Fibroblast of skin of left quadriceps (primary cell): ENCODE results near the gene PSG2.
"Not testable (repeated sequence)": the region's sequence is repeated elsewhere in the genome, so short reads cannot be mapped to it uniquely, and the experiment has no call there.

Experiments
- DNase-seq, 2 experiments: peaks; one replicate each; pipeline ENCODE4 v3.0.0-alpha.2; 2013; ENCODE audit warnings: low read depth in 2 of 2

Gene PSG2

DNA sequence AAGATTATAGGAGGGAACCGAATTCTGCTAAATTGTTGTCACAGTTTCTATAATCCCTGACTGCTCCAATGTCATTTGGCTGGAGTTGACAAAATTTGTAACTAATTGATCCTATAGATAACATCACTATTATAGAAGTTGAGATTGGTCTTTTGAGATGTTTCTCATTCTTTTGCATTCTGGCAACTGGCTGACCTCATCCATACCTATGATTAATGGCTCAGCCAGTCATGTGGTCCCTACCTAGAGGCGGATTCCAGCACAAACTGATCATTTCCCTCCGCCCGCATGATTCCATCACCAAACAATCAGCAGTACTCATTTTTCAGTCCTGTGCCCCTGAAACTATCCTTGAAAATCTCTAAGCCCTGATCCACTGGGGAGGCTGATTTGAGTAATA lies 4.2 kb downstream of the PSG2 start:
- peak; percentile 16 to 23 for DNase-seq

- DNase-seq = not testable (repeated sequence)
Observed at GRCh38 chr19:43077881-43078280, 4.6 kb downstream of the PSG2 start.

DNA sequence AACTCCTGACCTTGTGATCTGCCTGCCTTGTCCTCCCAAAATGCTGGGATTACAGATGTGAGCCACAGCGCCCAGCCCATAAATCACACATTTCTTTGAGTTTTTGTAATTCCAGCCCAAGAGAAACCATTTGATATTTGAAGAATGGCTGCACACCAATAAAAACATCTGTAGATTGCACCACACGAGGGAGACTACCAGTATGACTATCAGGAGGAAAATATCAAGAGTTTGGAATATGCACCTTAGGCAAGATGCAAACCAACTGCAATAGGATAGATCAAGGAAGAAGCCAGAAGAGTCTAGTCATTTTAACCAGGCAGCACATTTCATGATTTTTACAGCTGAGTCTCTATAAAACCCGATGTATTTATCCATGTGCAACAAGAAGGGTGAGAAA lies 20.1 kb downstream of the PSG2 start:
- DNase-seq = not testable (repeated sequence)

DNA sequence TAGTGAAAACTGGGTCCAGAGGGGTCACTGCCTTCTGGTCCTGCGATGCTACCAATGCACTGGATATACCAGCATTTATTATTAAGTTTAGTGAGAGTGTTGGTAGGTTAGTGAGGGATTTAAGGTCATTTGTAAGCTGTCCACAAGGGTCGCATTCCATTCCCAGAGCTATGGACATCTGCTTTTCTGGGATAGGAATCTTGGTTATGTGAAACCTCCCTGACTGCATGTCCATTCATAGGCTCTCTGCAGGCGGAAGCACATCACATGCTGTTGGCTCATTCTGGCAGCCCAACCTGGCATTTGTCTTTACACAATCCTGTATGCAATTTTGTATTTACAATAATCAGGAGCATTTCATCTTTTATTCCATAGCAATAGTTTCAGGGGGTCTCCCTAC lies 21.2 kb downstream of the PSG2 start:
- DNase-seq = not testable (repeated sequence)

- not testable (repeated sequence) for DNase-seq
Observed at GRCh38 chr19:43060254-43060653, 22.2 kb downstream of the PSG2 start.

DNA sequence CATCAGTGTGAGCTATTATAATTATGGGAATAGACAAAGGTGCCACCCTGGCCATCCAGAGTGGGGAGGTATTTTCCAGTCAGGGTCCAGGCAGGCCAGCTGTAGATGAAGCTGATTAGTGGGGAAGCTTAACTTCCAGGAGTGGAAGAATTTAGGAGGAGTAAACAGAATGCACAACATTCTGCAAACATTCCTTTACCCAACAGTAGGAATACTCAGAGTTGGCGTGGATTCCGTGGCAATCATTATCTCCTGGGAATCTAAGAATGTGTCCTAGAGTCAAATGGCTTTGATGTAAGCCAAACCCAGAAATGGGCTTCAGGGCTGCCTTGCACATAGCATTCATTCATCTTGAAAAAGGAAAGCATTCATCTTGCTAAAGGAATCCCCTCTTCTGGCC lies 23.0 kb downstream of the PSG2 start:
- not testable (repeated sequence) for DNase-seq

DNA sequence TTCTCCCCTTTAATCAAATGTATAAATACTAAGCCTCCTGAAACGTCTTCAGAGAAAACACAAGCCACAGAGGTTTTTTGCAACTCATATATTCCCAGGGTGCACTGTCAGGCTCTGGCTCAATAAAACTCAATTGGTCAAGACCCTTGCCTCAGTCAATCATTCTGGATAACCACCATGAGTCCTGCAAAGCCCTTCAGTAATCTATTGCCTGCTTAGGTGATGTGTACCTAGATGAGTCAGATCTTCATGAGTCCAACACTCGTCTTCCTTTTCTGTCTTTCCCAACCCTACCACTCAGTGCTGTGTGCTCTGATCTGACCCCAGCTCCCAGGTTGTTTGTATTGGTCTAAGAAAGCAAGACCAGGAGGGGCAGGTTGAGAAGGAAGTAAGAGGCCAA lies 24.1 kb downstream of the PSG2 start:
- DNase-seq = not testable (repeated sequence)

DNA sequence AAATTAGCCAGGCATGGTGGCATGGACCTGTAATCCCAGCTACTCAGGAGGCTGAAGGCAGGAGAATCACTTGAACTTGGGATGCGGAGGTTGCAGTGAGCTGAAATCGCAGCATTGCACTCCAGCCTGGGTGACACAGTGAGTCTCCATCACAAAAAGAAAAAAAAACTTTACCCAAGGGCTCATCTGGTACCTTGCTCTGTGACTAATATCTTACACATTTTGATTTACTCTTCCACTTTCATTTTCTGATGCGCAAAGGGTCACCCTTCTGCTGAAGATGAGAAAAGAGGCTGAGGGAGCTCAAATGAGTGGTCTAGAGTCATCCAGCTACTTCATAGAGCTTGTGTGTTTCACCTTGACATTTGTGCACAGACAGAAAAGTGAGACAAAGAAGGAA lies 34.5 kb downstream of the PSG2 start:
- not testable (repeated sequence) for DNase-seq

GRCh38 chr19:43046578-43046977 lies 35.9 kb downstream of the PSG2 start:
- not testable (repeated sequence) for DNase-seq

DNA sequence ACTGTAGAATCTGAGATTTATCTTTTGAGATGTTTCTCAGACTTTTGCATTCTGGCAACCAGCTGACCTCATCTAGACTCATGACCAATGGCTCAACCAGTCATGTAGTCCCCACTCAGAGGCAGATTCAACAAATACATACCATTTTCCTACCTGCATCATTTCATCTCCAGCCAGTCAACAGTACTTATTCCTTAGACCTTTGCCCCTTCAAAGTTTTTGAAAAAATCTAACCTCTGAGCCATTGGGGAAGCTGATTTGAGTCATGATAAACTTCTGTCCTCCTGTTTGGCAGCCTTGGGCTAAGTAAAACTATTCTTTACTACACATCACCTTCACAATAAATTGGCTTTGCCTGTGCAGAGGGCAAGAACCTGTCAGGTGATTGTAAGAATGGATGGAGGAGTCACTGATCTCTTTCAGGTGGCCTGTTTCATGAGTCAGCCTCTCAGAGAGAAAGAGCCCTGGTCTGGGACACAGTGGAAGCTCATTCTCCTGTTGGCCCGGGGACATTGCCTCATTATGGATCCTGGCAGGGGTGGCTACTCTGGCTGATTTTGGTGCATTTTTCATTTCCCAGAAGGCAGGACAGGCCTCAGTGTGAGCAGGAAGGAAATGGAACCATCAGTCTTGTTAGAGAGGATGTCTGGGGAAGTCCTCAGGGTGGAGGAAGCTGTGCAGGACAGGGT lies 38.9 kb downstream of the PSG2 start:
- DNase-seq = not testable (repeated sequence)

DNA sequence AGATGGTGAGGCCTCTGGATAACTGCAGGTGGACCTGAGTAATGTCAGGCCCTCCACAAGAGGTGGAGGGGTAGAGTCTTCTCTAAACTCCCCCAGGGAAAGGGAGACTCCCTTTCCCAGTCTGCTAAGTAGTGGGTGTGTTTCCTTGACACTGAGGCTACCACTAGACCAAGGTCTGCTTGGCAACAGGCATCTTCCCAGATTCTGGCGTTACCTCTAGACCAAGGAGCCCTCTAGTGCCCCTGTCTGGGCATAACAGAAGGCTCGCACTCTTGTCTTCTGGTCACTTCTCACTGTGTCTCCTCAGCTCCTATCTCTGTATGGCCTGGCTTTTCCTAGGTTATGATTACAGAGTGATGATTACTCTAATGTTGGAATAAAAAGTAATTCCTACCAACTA lies 50.9 kb downstream of the PSG2 start:
- not testable (repeated sequence) for DNase-seq

GRCh38 chr19:43028866-43029265 lies 53.6 kb downstream of the PSG2 start:
- DNase-seq = no peak

DNA sequence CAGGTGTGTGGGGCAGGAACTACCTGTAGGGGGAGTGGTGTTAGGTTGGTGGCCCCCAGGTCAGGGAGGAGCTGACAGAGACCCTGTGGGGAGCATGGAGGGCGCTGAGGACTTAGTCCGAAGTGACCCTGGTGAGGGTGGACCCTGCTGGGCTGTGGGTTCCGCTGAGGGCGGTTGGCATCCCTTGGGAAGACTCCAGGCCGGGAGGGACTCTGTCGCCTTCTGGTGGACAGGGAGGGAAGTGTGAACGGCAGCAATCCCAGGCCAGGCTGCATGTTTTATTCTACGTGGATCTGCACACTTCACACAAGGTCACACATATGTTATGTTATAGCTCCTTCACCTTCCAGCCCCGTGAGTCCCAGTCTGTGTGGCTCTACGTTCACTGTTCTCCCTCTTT lies 54.5 kb downstream of the PSG2 start:
- not testable (repeated sequence) for DNase-seq

GRCh38 chr19:43027061-43027460 lies 55.4 kb downstream of the PSG2 start:
- DNase-seq = not testable (repeated sequence)

DNA sequence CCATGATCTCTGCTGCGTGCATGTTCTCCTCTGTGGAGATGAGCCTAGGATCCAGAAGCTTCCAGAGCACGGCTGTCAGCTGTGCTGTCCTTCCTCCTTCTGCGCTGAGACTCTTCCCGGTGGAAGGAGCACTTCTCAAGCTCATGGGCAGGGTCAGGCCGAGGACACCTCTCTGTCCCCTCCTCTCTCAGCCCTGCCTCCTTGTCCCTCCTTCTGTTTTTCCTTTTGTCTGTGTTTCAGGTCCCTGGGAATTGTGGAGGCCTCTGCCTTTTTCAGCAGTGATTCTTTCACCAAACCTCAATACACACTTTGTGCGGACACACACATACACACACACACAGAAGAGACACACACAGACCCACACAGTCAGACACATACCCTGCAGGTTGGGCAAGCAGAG lies 56.1 kb downstream of the PSG2 start, which contains the start of gene PSG11:
Gene PSG11, minus strand, starts transcription at position 101 of the 400 bp plus-strand sequence. Its CDS starts 97 bp downstream, at position 4.
- not testable (repeated sequence) for DNase-seq

GRCh38 chr19:43022098-43022497 lies 60.4 kb downstream of the PSG2 start:
- DNase-seq = peak; percentile 42 to 45

DNA sequence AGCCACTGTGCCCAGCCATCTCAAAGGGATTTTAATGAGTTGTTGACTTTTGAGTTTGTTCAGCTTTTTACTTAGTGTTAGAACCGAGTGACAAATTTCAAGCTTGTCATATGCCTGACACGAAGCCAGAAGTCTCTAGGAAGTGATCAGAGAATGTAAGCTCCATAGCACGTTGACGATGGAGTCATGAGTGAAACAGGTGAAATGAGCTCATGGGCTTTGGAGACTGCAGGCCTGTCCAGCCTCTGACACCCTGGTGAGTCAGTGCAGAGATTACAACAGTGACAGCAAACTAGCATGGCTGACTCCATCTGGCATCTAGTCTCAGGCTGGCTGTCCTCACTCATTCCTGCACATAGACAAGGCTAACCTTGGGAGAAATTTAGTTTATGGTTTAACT lies 60.9 kb downstream of the PSG2 start:
- peak in 1 of 2 experiments; percentile 14 for DNase-seq

DNA sequence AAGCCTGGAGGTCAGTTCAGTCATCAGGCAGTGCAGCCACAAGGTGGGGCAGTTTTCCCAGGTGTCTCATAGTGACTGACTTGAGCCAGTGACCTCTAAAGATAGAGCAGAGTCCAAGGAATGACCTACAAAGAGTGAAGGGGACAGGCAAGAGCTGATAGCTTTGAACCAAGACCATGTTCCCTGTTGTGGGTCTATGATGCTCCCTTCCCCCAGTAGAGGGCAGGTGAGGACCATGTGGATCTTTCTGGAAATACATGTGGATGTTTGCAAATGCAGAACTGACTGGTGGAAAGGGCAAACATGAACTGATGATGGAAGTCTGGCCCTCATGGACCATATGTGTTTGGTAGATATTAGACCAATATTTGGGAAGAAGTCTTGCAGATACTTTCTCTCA lies 62.9 kb downstream of the PSG2 start:
- DNase-seq = not testable (repeated sequence)
